ENCODE data around the gene TSKS. TPM values are rescaled to one million over a fixed set of nuclear protein-coding genes. Genes with fewer than 3 reads are reported as not detected.

TSKS gene
- total RNA-seq, 4 donors from 2014 or later: 0.57 TPM; not detected in 3

DNA sequence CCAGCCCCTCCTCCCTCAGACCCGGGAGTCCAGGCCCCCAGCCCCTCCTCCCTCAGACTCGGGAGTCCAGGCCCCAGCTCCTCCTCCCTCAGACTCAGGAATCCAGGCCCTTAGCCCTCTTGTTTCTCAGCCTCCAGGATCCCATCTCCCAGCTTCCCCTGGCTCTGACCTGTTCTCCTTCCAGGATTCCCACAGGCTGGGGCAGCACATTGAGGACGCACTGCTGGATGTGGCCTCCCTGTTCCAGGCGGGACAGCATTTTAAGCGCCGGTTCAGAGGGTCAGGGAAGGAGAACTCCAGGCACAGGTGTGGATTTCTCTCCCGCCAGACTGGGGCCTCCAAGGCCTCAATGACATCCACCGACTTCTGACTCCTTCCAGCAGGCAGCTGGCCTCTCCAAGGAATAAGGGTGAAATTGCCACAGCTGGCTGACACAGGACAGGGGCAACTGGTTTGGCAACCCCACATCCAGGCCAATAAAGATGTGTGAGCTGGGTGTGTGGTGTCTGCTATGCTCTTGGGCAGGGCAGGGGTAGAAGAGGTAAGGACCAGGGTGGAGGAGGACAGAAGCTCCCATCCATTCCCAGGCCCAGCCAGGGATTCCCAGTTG is 49.8 kb downstream of the TSKS start:
- Histone ChIP-seq H3K4me3 (no peak overlapping the region), H3K4me1 (peaks cover 0 to 11% (median 0%) of the 10 kb centered on the region in 4 donors), H3K36me3 (no peaks in the 10 kb centered on the region), H3K27ac (replicated peaks in 1 of 4) (no peak overlapping the region), H3K27me3 (no peaks in the 10 kb centered on the region), H3K9me3 (no peaks in the 10 kb centered on the region)
- intact Hi-C loops (cut with DNase I): no loop called here
- no peak for DNase-seq (ENCODE audit: extremely low spot score)
- TF ChIP-seq POLR2A (IDR thresholded peaks at IDR 0.05; ENCODE audit: low read depth): no peak
- TF ChIP-seq, protein P1, sequence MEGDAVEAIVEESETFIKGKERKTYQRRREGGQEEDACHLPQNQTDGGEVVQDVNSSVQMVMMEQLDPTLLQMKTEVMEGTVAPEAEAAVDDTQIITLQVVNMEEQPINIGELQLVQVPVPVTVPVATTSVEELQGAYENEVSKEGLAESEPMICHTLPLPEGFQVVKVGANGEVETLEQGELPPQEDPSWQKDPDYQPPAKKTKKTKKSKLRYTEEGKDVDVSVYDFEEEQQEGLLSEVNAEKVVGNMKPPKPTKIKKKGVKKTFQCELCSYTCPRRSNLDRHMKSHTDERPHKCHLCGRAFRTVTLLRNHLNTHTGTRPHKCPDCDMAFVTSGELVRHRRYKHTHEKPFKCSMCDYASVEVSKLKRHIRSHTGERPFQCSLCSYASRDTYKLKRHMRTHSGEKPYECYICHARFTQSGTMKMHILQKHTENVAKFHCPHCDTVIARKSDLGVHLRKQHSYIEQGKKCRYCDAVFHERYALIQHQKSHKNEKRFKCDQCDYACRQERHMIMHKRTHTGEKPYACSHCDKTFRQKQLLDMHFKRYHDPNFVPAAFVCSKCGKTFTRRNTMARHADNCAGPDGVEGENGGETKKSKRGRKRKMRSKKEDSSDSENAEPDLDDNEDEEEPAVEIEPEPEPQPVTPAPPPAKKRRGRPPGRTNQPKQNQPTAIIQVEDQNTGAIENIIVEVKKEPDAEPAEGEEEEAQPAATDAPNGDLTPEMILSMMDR (IDR thresholded peaks at IDR 0.05): no peak
- TF ChIP-seq POLR2AphosphoS5 (IDR thresholded peaks at IDR 0.05): no peak
- no peak for TF ChIP-seq EP300 (IDR thresholded peaks at IDR 0.05)
- 74% methylated on average over 6 of the region's 8 CpGs for WGBS

GRCh38 chr19:49712397-49712859 is 50.7 kb downstream of the TSKS start:
- intact Hi-C loops (cut with DNase I): no loop called here

GRCh38 chr19:49710372-49710951 is 52.6 kb downstream of the TSKS start:
- peaks cover 0 to 3% (median 0%) of the 10 kb centered on the region in 4 donors for H3K36me3 ChIP-seq
- no peak overlapping the region for H3K4me3 ChIP-seq
- 86% methylated on average over 20 of the region's 20 CpGs for WGBS
- no peaks in the 10 kb centered on the region for H3K27me3 ChIP-seq
- no peak for DNase-seq (ENCODE audit: extremely low spot score)
- intact Hi-C loops (cut with DNase I): no loop called here
- no peak overlapping the region for H3K27ac ChIP-seq (replicated peaks in 1 of 4)
- no peaks in the 10 kb centered on the region for H3K4me1 ChIP-seq
- TF ChIP-seq EP300 (IDR thresholded peaks at IDR 0.05): no peak
- no peak for TF ChIP-seq POLR2AphosphoS5 (IDR thresholded peaks at IDR 0.05)
- TF ChIP-seq, protein P1 (IDR thresholded peaks at IDR 0.05): no peak
- TF ChIP-seq POLR2A (IDR thresholded peaks at IDR 0.05; ENCODE audit: low read depth): no peak
- no peaks in the 10 kb centered on the region for H3K9me3 ChIP-seq

More at GRCh38 chr19:49712397-49712859, 50.7 kb downstream of the TSKS start:
- no peaks in the 10 kb centered on the region for H3K36me3 ChIP-seq
- 51% methylated on average over 20 of the region's 20 CpGs for WGBS
- no peak overlapping the region for H3K27ac ChIP-seq (replicated peaks in 1 of 4)
- no peak for DNase-seq (ENCODE audit: extremely low spot score)
- no peaks in the 10 kb centered on the region for H3K27me3 ChIP-seq
- TF ChIP-seq, protein P1 (IDR thresholded peaks at IDR 0.05): no peak
- no peak for TF ChIP-seq POLR2A (IDR thresholded peaks at IDR 0.05; ENCODE audit: low read depth)
- no peak for TF ChIP-seq EP300 (IDR thresholded peaks at IDR 0.05)
- TF ChIP-seq POLR2AphosphoS5 (IDR thresholded peaks at IDR 0.05): no peak
- peaks cover 0 to 3% (median 0%) of the 10 kb centered on the region in 4 donors for H3K4me1 ChIP-seq
- no peaks in the 10 kb centered on the region for H3K9me3 ChIP-seq
- no peak overlapping the region for H3K4me3 ChIP-seq

DNA sequence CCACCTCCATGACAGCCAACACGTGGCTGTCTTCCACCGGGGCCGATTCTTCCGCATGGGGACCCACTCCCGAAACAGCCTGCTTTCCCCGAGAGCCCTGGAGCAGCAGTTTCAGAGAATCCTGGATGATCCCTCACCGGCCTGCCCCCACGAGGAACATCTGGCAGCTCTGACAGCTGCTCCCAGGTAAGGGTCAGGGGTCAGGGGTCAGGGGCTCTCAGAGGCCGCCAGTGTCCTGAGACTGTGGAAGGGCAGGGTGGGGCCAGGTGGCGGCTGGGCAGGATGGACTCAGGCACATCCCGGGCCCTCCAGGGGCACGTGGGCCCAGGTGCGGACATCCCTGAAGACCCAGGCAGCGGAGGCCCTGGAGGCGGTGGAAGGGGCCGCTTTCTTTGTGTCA is 57.2 kb downstream of the TSKS start:
- Histone ChIP-seq H3K4me1 (no peaks in the 10 kb centered on the region), H3K4me3 (no peak overlapping the region), H3K27me3 (peaks cover 0 to 6% (median 0%) of the 10 kb centered on the region in 4 donors), H3K36me3 (peaks cover 0 to 3% (median 0%) of the 10 kb centered on the region in 4 donors), H3K9me3 (no peaks in the 10 kb centered on the region), H3K27ac (replicated peaks in 1 of 4) (no peak overlapping the region)
- DNase-seq (ENCODE audit: extremely low spot score): no peak
- TF ChIP-seq, protein P1 (IDR thresholded peaks at IDR 0.05): no peak
- TF ChIP-seq EP300 (IDR thresholded peaks at IDR 0.05): no peak
- no peak for TF ChIP-seq POLR2AphosphoS5 (IDR thresholded peaks at IDR 0.05)
- TF ChIP-seq POLR2A (IDR thresholded peaks at IDR 0.05; ENCODE audit: low read depth): no peak
- WGBS: 89% methylated on average over 14 of the region's 16 CpGs
- intact Hi-C loops (cut with DNase I): no loop called here
